AG04449 (cell line): ENCODE data around the gene ZFTA.

Experiments used
- CTCF ChIA-PET: fragments of 350-600 bp; formaldehyde crosslinking; extraction: SDS; loops from one replicate; lab custom pipeline; 2021; ENCODE audit warnings: antibody characterized with exemption; lab: Yijun Ruan, JAX
- POLR2A ChIA-PET: fragments of 400-600, 350-600 bp; formaldehyde crosslinking; extraction: SDS; loops from one replicate; lab custom pipeline; 2020; ENCODE audit warnings: antibody characterized with exemption, inconsistent platforms; lab: Yijun Ruan, JAX
- DNase-seq: peaks from one replicate; pipeline ENCODE4 v3.0.0-alpha.2; 2010; ENCODE audit warnings: low read depth, low spot score
- H3K4me3 ChIP-seq: 2 replicates; pipeline ENCODE4 v1.5.1; 2011; ENCODE audit warnings: low read depth, mild to moderate bottlenecking, control low read depth, low read length
- CTCF ChIP-seq: IDR thresholded peaks from one replicate; pipeline ENCODE4 v1.5.1; 2011; ENCODE audit warnings: mild to moderate bottlenecking, moderate library complexity, low read length, control low read depth, inconsistent platforms; ENCODE audit not compliant: insufficient read depth; ENCODE audit errors: missing control alignments

The ZFTA gene

GRCh38 chr11:63769714-63770455 is 1.3 kb upstream of the ZFTA start:
- no peak for DNase-seq
- ChIA-PET CTCF (interaction anchor here (1.1 to 4.6 kb wide), 8 partner anchors 13 to 380 kb away, joined by 3 to 36 read pairs (median 8); partner anchors contain the start of gene MARK2), POLR2A (interaction anchor here (1.0 to 1.4 kb wide), 3 partner anchors 88 to 176 kb away, joined by 3 to 4 read pairs (median 4); no protein-coding TSS in a partner anchor)
- peak overlapping the region; percentile 70 for H3K4me3 ChIP-seq
- TF ChIP-seq CTCF = no peak

- ChIA-PET POLR2A (interaction anchor here (1.0 to 1.4 kb wide), 4 partner anchors 87 to 416 kb away, joined by 3 to 4 read pairs (median 4); partner anchors contain the start of gene STIP1), CTCF (interaction anchor here (0.6 to 4.6 kb wide), 13 partner anchors 10 to 381 kb away, joined by 3 to 36 read pairs (median 7); partner anchors contain the start of gene MARK2)
- no peak for DNase-seq
- no peak for TF ChIP-seq CTCF
- peak overlapping the region; percentile 70 for H3K4me3 ChIP-seq
Observed at GRCh38 chr11:63769042-63769713, 603 bp upstream of the ZFTA start.

GRCh38 chr11:63767565-63768236 is 874 bp downstream of the ZFTA start:
- ChIA-PET POLR2A (interaction anchor here (1.2 kb wide), 1 partner anchor 72 kb away, joined by 5 read pairs; no protein-coding TSS in a partner anchor), CTCF (interaction anchor here (0.9 to 4.6 kb wide), 22 partner anchors 11 to 417 kb away, joined by 3 to 36 read pairs (median 4); partner anchors contain the start of genes ATL3 and MARK2)
- no peak for TF ChIP-seq CTCF
- DNase-seq = no peak
- H3K4me3 ChIP-seq = peak overlapping the region; percentile 70

GRCh38 chr11:63767267-63767564 is 1.4 kb downstream of the ZFTA start:
- DNase-seq = no peak
- peak overlapping the region; percentile 70 for H3K4me3 ChIP-seq
- ChIA-PET CTCF (interaction anchor here (0.9 to 4.6 kb wide), 19 partner anchors 11 to 418 kb away, joined by 3 to 36 read pairs (median 4); partner anchors contain the start of genes ATL3 and MARK2), POLR2A (no interaction called here)
- no peak for TF ChIP-seq CTCF

GRCh38 chr11:63766531-63767235 is 1.9 kb downstream of the ZFTA start:
- peak overlapping the region; percentile 70 for H3K4me3 ChIP-seq
- POLR2A ChIA-PET = no interaction called here

More at GRCh38 chr11:63766531-63767235, 1.9 kb downstream of the ZFTA start:
- DNase-seq = no peak
- CTCF ChIA-PET = interaction anchor here (0.8 to 4.6 kb wide), 9 partner anchors 10 to 234 kb away, joined by 3 to 36 read pairs (median 4); partner anchors contain the start of gene MARK2
- TF ChIP-seq CTCF = no peak
